Naive thymus-derived CD8-positive, alpha-beta T cell (primary cell): ENCODE data around the gene CCNI2. TPM values are rescaled to one million over a fixed set of nuclear protein-coding genes. Genes with fewer than 3 reads are reported as not detected.
A peak's percentile ranks its signal among the peaks of the same experiment; 100 is the strongest.

Experiments used
- ATAC-seq, 2 donors: fragments of 150-1000 bp; cut with Tn5 transposase in 1 of 2; sonication (Bioruptor Pico), chemical (Tn5 transposase) in 1 of 2; 1 replicate in 1 of 2; 2 replicates in 1 of 2; pipeline ENCODE4 v1.10.0; 2021; ENCODE audit warnings: mild to moderate bottlenecking in 2 of 2, moderate library complexity in 2 of 2
- POLR2A ChIA-PET: fragments of 350-600 bp; sonication (Branson Sonifier 250); formaldehyde crosslinking; loops from one replicate; lab custom pipeline; 2021; ENCODE audit warnings: antibody characterized with exemption; lab: Charles Lee
- DNase-seq, 10 donors: peaks; one replicate each; pipeline versions ENCODE4 v3.0.0 to v3.0.0-alpha.2; 2020 to 2022
- H3K27ac Mint-ChIP-seq, 10 donors: one replicate each; pipeline ENCODE4 v1.8.0; 2020 to 2022; ENCODE audit warnings: mild to moderate bottlenecking in 10 of 10, mixed read lengths in 10 of 10, moderate library complexity in 4 of 10, inconsistent platforms in 1 of 10
- H3K27me3 Mint-ChIP-seq, 5 donors: one replicate each; pipeline ENCODE4 v1.8.0; 2021 to 2022; ENCODE audit warnings: mixed read lengths in 5 of 5
- H3K36me3 Mint-ChIP-seq, 3 donors: one replicate each; pipeline ENCODE4 v1.8.0; 2020 to 2022; ENCODE audit warnings: mixed read lengths in 3 of 3, mild to moderate bottlenecking in 2 of 3, inconsistent platforms in 1 of 3
- H3K4me1 Mint-ChIP-seq, 4 donors: one replicate each; pipeline ENCODE4 v1.8.0; 2021 to 2022; ENCODE audit warnings: mixed read lengths in 4 of 4
- H3K4me3 Mint-ChIP-seq, 10 donors: one replicate each; pipeline ENCODE4 v1.8.0; 2020 to 2022; ENCODE audit warnings: mild to moderate bottlenecking in 10 of 10, mixed read lengths in 10 of 10, moderate library complexity in 6 of 10, inconsistent platforms in 1 of 10
- H3K9me3 Mint-ChIP-seq, 9 donors: one replicate each; pipeline ENCODE4 v1.8.0; 2020 to 2022; ENCODE audit warnings: mixed read lengths in 9 of 9, mild to moderate bottlenecking in 3 of 9, inconsistent platforms in 1 of 9, moderate library complexity in 1 of 9
- polyA plus RNA-seq, 3 donors: library from polyadenylated mRNA; unstranded; fragments of 300-500 nt; fragmentation: Illumina TruSeq; gene quantifications; one replicate each; pipeline ENCODE4 v1.2.3, GENCODE V29; 2021
- total RNA-seq, 8 experiments: library from RNA in 2 of 8; stranded (reverse) in 2 of 8; gene quantifications; one replicate each; pipeline ENCODE4 v1.2.3 and lab custom pipeline; 2021 to 2026

CCNI2 gene
- total and polyA plus RNA-seq, 5 experiments from 2014 or later, result 1.1 to 10.2 (median 2.8) TPM

DNA sequence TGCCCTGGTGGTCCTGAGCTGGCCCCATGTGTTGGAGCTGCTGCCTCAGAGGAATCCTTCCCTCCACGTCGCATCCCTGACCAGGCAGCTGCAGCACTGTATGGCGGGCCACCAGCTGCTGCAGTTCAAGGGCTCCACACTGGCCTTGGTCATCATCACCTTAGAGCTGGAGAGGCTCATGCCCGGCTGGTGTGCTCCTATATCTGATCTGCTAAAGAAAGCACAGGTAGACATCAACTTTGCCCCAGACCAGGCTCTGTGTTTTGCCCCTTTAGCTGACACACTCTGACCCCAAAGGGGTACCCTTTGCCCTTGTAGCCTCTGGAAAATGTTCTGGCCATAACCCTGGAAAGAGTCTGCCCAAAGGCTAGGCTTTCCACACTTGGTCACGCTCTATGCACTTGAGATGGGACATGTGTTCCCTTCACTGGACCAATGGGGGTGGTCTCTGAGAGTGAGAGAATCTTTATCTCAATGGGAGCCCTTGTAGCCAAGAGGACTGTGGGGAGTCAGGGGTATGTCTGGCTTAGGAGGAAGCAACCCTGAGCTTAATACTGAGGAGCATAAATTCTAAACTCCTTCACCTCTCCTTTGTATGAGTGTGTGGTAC, 4.8 kb downstream of the CCNI2 start:
- peak overlapping the region in 2 of 10 donors; percentile 18 to 42 for H3K27ac Mint-ChIP-seq
- ATAC-seq (no peak), DNase-seq (peak in 1 of 10 donors; percentile 24)
- peak overlapping the region in 1 of 10 donors; percentile 35 for H3K4me3 Mint-ChIP-seq
- no peaks in the 10 kb centered on the region for H3K9me3 Mint-ChIP-seq
- peaks cover 0 to 10% (median 5%) of the 10 kb centered on the region in 3 donors for H3K36me3 Mint-ChIP-seq
- POLR2A ChIA-PET, result interaction anchor here (0.6 kb wide), 1 partner anchor 1418 kb away, joined by 3 read pairs; no protein-coding TSS in a partner anchor
- H3K4me1 Mint-ChIP-seq, result peaks cover 5 to 13% (median 8%) of the 10 kb centered on the region in 4 donors
- H3K27me3 Mint-ChIP-seq, result peaks cover 0 to 3% (median 0%) of the 10 kb centered on the region in 5 donors

GRCh38 chr5:132752581-132753125, 5.4 kb downstream of the CCNI2 start:
- Mint-ChIP-seq H3K36me3 (peaks cover 0 to 10% (median 5%) of the 10 kb centered on the region in 3 donors), H3K9me3 (no peaks in the 10 kb centered on the region), H3K4me3 (no peak overlapping the region), H3K27ac (peak overlapping the region in 2 of 10 donors; percentile 29 to 42), H3K27me3 (peaks cover 0 to 3% (median 0%) of the 10 kb centered on the region in 5 donors), H3K4me1 (peaks cover 5 to 13% (median 8%) of the 10 kb centered on the region in 4 donors)
- ATAC-seq, result no peak
- peak in 1 of 10 donors; percentile 24 for DNase-seq
- POLR2A ChIA-PET, result no interaction called here

DNA sequence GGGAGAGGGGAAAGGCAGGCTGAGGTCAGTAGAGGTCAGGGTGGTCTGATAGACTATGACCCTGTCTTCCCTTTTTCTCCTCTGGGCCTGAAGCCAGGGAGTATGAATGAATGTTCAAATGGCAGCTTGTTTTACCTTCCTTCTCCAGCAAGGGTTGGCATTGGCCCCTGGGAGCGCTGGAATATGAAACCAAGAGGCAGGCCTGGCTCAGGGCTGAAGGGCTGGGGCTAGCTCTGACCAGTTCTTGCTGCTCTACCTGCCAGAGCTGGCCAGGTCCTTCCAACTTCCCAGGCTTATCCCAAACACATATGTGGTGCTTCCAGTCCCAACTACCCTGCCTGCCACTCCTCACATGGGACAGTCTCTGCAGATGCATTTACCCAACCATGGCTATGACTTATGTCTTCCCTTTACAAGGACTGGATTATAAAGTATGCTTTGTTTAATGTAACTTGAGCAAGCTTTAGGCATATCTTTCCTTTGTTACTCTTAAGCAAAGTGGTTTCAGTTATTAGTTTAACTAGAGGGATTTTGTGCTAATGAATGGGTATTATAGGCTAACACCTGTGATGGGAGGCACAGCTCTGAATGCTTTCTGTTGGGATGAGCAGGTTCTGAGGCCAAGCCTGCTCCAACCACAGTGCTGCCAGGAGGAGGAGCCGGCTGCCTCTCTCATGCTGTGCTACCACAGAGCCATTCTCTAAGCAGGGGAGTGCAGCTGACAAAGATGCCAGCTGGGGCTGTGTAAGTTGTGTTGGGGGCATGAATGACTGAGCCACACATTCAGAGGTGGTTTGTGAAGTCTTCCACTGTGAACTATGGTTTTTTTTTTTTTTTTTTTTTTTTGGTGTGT, 6.1 kb downstream of the CCNI2 start:
- no peaks in the 10 kb centered on the region for H3K9me3 Mint-ChIP-seq

DNA sequence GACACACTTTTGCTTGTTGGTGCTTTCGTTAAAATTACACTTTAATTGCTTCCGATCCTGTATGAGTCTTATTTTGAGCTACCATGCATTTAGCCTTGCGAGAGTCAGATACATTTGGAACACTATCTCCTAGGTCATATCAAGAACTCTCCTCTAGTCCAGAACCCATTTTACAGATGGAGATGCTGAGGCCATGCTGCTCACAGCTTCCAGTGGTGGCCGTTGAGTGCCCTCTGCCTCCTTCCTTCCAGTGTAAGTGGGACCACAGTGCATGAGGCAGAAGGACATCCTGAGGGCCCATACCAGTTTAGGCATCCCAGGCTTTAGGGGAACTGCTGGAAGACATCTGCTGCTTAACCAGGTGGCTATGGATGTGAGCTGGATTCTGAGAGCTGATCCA, 6.9 kb downstream of the CCNI2 start:
- Mint-ChIP-seq H3K9me3 (no peaks in the 10 kb centered on the region), H3K27me3 (no peaks in the 10 kb centered on the region), H3K27ac (no peak overlapping the region), H3K36me3 (peaks cover 0 to 10% (median 5%) of the 10 kb centered on the region in 3 donors), H3K4me1 (peaks cover 0 to 13% (median 3%) of the 10 kb centered on the region in 4 donors), H3K4me3 (no peak overlapping the region)
- POLR2A ChIA-PET, result interaction anchor here (1.2 kb wide), 1 partner anchor 14 kb away, joined by 4 read pairs; no protein-coding TSS in a partner anchor
- no peak for ATAC-seq
- peak in 1 of 10 donors; percentile 55 for DNase-seq

More for the DNA sequence above, 6.1 kb downstream of the CCNI2 start:
- Mint-ChIP-seq H3K36me3 (peaks cover 0 to 10% (median 5%) of the 10 kb centered on the region in 3 donors), H3K4me3 (no peak overlapping the region), H3K4me1 (peaks cover 3 to 13% (median 5%) of the 10 kb centered on the region in 4 donors), H3K27ac (peak overlapping the region in 2 of 10 donors; percentile 24 to 53), H3K27me3 (peaks cover 0 to 1% (median 0%) of the 10 kb centered on the region in 5 donors)
- DNase-seq (peak in 1 of 10 donors; percentile 57), ATAC-seq (peak; percentile 42 to 67)
- POLR2A ChIA-PET, result interaction anchor here (1.2 kb wide), 1 partner anchor 14 kb away, joined by 4 read pairs; no protein-coding TSS in a partner anchor

DNA sequence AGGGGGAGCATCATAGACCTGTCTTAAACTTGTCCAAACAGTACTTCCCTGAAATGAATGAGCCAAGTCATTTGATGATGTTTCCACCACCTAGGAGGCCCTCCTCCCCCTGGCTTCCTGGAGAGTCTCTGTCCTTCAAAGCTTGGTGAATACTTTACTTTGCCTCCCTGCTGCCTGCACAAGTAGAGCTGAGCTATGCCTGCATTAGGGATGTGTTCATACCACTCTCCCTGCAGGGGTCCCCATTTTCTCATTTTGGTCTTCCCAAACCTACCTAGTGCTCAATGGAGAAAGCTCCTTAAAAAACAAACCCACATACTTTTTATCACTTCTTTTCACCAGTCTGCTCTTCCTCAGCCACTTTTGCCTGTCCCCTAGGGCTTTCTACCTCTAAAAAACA, 7.7 kb downstream of the CCNI2 start:
- Mint-ChIP-seq H3K27me3 (no peaks in the 10 kb centered on the region), H3K4me3 (no peak overlapping the region), H3K9me3 (no peaks in the 10 kb centered on the region), H3K36me3 (peaks cover 0 to 10% (median 5%) of the 10 kb centered on the region in 3 donors), H3K27ac (peak overlapping the region in 1 of 10 donors; percentile 31), H3K4me1 (peaks cover 0 to 13% (median 3%) of the 10 kb centered on the region in 4 donors)
- peak in 1 of 10 donors; percentile 8 for DNase-seq
- ATAC-seq, result no peak
- POLR2A ChIA-PET, result no interaction called here

GRCh38 chr5:132756542-132756941, 9.3 kb downstream of the CCNI2 start:
- DNase-seq (no peak), ATAC-seq (no peak)
- H3K36me3 Mint-ChIP-seq, result peaks cover 0 to 3% (median 3%) of the 10 kb centered on the region in 3 donors
- POLR2A ChIA-PET, result interaction anchor here (1.2 kb wide), 1 partner anchor 9 kb away, joined by 3 read pairs; the partner anchor contains the start of gene CCNI2
- H3K27me3 Mint-ChIP-seq, result no peaks in the 10 kb centered on the region
- H3K27ac Mint-ChIP-seq, result peak overlapping the region in 1 of 10 donors; percentile 35
- H3K4me3 Mint-ChIP-seq, result no peak overlapping the region
- H3K4me1 Mint-ChIP-seq, result peaks cover 0 to 13% (median 3%) of the 10 kb centered on the region in 4 donors
- H3K9me3 Mint-ChIP-seq, result no peaks in the 10 kb centered on the region

- Mint-ChIP-seq H3K4me1 (peaks cover 0 to 11% (median 1%) of the 10 kb centered on the region in 4 donors), H3K27me3 (no peaks in the 10 kb centered on the region), H3K4me3 (no peak overlapping the region), H3K9me3 (no peaks in the 10 kb centered on the region), H3K36me3 (peaks cover 0 to 3% (median 0%) of the 10 kb centered on the region in 3 donors), H3K27ac (peak overlapping the region in 1 of 10 donors; percentile 66)
- POLR2A ChIA-PET, result interaction anchor here (0.6 kb wide), 1 partner anchor 9 kb away, joined by 3 read pairs; no protein-coding TSS in a partner anchor
- no peak for DNase-seq
- no peak for ATAC-seq
Measured at GRCh38 chr5:132758451-132758850, 11.2 kb downstream of the CCNI2 start.

- Mint-ChIP-seq H3K27me3 (no peaks in the 10 kb centered on the region), H3K36me3 (peaks cover 0 to 4% (median 0%) of the 10 kb centered on the region in 3 donors), H3K4me1 (peaks cover 0 to 8% (median 0%) of the 10 kb centered on the region in 4 donors), H3K27ac (peak overlapping the region in 1 of 10 donors; percentile 33), H3K4me3 (no peak overlapping the region), H3K9me3 (no peaks in the 10 kb centered on the region)
- ATAC-seq (no peak), DNase-seq (peak in 1 of 10 donors; percentile 46)
- POLR2A ChIA-PET, result no interaction called here
Measured at GRCh38 chr5:132759114-132760048, 12.2 kb downstream of the CCNI2 start.

DNA sequence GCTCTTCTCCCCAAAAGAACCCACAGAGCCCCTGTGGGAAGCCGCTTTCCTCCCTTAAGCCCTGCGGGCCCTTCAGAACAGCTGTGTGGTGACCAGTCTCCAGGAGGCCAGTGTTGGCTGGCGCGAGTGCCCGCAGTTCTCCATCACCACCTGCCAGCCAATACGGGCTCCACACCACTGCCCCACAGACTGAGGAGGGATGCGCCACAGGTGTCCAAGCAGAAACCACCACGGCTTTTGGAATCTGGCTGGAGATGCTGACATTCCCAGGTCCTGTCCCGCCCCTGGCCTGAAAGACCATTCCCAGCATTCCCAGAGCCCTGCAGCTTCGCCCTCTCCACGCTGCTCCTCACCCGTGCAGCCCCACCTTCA, 12.8 kb downstream of the CCNI2 start:
- no peaks in the 10 kb centered on the region for H3K27me3 Mint-ChIP-seq
- H3K4me3 Mint-ChIP-seq, result no peak overlapping the region
- H3K27ac Mint-ChIP-seq, result peak overlapping the region in 1 of 10 donors; percentile 33
- ATAC-seq (no peak), DNase-seq (peak in 1 of 10 donors; percentile 36)
- H3K9me3 Mint-ChIP-seq, result no peaks in the 10 kb centered on the region
- peaks cover 0 to 4% (median 0%) of the 10 kb centered on the region in 3 donors for H3K36me3 Mint-ChIP-seq
- POLR2A ChIA-PET, result no interaction called here
- H3K4me1 Mint-ChIP-seq, result peaks cover 0 to 5% (median 0%) of the 10 kb centered on the region in 4 donors

DNA sequence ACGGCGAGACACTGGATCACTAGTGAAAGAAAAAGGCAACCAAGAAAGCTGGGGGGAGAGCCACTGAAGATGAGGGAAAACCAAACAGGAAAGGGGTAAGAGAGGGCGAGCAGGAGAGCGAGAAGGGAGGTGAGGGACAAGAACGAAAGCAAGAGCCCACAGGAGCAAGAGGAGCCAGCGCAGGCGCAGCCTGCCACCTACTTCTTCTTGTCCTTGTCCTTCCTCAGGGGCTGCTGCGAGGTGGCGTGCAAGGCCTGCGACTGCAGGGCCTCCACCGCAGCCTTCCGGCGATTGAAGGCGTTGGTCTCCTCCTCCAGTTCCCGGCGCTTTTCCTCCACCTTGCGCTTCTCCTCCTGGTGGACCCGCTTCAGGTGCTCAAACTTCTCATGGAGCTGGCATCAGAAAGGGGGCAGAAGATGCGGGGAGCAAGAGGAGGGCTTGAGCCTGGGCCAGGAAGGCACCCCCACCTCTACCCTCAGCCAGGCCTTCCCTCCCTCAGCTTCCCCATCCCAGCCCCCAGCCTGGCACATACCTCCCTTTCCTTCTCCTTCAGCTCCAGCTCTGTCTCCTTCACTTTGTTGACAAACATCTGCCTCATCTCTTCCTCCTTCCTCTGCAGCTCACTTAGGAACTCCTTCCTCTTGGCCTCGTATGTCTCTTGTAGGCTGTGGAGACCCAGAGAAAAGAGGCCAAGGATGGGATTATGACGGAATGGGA, 13.5 kb downstream of the CCNI2 start:
- DNase-seq, result no peak
- Mint-ChIP-seq H3K9me3 (no peaks in the 10 kb centered on the region), H3K4me1 (peaks cover 0 to 2% (median 0%) of the 10 kb centered on the region in 4 donors), H3K36me3 (peaks cover 0 to 4% (median 0%) of the 10 kb centered on the region in 3 donors), H3K4me3 (no peak overlapping the region), H3K27me3 (no peaks in the 10 kb centered on the region), H3K27ac (peak overlapping the region in 1 of 10 donors; percentile 28)
- ATAC-seq, result no peak
- POLR2A ChIA-PET, result no interaction called here
